Ishikawa (cell line): ENCODE data around the gene NRIP3.

Experiments used
- CEBPB ChIP-seq: IDR thresholded peaks from 2 replicates; pipeline ENCODE4 v1.6.1; 2012
- CREB1 ChIP-seq: IDR thresholded peaks from 2 replicates; pipeline ENCODE4 v1.6.1; 2012; ENCODE audit warnings: low read depth
- EGR1 ChIP-seq: IDR thresholded peaks from 2 replicates; pipeline ENCODE4 v1.6.1; 2012
- EP300 ChIP-seq: IDR thresholded peaks from 2 replicates; pipeline ENCODE4 v1.6.1; 2012; ENCODE audit warnings: borderline replicate concordance
- FOXM1 ChIP-seq: IDR thresholded peaks from 2 replicates; pipeline ENCODE4 v1.6.1; 2012; ENCODE audit warnings: low read depth, borderline replicate concordance
- NFIC ChIP-seq: IDR thresholded peaks from 2 replicates; pipeline ENCODE4 v1.6.1; 2012
- RAD21 ChIP-seq: IDR thresholded peaks from 2 replicates; pipeline ENCODE4 v1.6.1; 2012; ENCODE audit warnings: low read depth
- TAF1 ChIP-seq: IDR thresholded peaks from 2 replicates; pipeline ENCODE4 v1.6.1; 2012; ENCODE audit warnings: low read depth, mild to moderate bottlenecking
- TCF12 ChIP-seq: IDR thresholded peaks from 2 replicates; pipeline ENCODE4 v1.6.1; 2012; ENCODE audit warnings: low read depth
- TEAD4 ChIP-seq: IDR thresholded peaks from 2 replicates; pipeline ENCODE4 v1.6.1; 2012
- YY1 ChIP-seq: IDR thresholded peaks from 2 replicates; pipeline ENCODE4 v1.6.1; 2012; ENCODE audit warnings: low read depth
- ZBTB7A ChIP-seq: IDR thresholded peaks from 2 replicates; pipeline ENCODE4 v1.6.1; 2012; ENCODE audit warnings: low read depth
- TF ChIP-seq, protein P1 (sequence below): IDR thresholded peaks from 2 replicates; pipeline ENCODE4 v1.6.1; 2012; ENCODE audit warnings: low read depth, mild to moderate bottlenecking
- TF ChIP-seq, protein P2 (sequence below): IDR thresholded peaks from 2 replicates; pipeline ENCODE4 v1.6.1; 2012
- TF ChIP-seq, protein P3 (sequence below): IDR thresholded peaks from 2 replicates; pipeline ENCODE4 v1.6.1; 2012

The NRIP3 gene

DNA sequence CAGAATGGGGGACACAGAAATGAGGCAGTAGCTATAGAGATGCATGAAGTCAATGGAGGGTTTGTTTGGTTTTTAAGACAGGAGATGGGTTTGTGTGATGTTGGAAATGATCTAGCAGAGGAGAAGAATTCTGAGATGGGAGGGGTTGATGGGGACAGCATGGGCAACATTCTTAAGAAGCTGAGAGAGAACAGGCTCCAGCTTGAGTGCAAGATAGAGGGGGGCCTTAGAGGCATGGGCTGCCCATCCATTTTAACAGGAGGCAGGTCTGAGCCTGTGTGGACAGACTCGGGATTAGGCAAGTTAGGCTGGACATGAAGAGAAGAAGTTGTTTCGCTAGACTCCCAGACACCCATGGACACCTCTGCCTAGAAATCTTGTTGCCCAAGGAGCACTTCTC, 37.9 kb upstream of the NRIP3 start:
- TF ChIP-seq, protein P1, sequence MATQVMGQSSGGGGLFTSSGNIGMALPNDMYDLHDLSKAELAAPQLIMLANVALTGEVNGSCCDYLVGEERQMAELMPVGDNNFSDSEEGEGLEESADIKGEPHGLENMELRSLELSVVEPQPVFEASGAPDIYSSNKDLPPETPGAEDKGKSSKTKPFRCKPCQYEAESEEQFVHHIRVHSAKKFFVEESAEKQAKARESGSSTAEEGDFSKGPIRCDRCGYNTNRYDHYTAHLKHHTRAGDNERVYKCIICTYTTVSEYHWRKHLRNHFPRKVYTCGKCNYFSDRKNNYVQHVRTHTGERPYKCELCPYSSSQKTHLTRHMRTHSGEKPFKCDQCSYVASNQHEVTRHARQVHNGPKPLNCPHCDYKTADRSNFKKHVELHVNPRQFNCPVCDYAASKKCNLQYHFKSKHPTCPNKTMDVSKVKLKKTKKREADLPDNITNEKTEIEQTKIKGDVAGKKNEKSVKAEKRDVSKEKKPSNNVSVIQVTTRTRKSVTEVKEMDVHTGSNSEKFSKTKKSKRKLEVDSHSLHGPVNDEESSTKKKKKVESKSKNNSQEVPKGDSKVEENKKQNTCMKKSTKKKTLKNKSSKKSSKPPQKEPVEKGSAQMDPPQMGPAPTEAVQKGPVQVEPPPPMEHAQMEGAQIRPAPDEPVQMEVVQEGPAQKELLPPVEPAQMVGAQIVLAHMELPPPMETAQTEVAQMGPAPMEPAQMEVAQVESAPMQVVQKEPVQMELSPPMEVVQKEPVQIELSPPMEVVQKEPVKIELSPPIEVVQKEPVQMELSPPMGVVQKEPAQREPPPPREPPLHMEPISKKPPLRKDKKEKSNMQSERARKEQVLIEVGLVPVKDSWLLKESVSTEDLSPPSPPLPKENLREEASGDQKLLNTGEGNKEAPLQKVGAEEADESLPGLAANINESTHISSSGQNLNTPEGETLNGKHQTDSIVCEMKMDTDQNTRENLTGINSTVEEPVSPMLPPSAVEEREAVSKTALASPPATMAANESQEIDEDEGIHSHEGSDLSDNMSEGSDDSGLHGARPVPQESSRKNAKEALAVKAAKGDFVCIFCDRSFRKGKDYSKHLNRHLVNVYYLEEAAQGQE, result no peak
- no peak for TF ChIP-seq RAD21
- no peak for TF ChIP-seq CEBPB
- no peak for TF ChIP-seq EP300
- TF ChIP-seq FOXM1, result no peak
- no peak for TF ChIP-seq TAF1
- no peak for TF ChIP-seq YY1
- TF ChIP-seq, protein P2, sequence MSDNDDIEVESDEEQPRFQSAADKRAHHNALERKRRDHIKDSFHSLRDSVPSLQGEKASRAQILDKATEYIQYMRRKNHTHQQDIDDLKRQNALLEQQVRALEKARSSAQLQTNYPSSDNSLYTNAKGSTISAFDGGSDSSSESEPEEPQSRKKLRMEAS, result no peak
- TF ChIP-seq NFIC, result no peak
- TF ChIP-seq CREB1, result no peak
- TF ChIP-seq ZBTB7A, result no peak
- no peak for TF ChIP-seq TEAD4
- no peak for TF ChIP-seq EGR1
- TF ChIP-seq, protein P3, sequence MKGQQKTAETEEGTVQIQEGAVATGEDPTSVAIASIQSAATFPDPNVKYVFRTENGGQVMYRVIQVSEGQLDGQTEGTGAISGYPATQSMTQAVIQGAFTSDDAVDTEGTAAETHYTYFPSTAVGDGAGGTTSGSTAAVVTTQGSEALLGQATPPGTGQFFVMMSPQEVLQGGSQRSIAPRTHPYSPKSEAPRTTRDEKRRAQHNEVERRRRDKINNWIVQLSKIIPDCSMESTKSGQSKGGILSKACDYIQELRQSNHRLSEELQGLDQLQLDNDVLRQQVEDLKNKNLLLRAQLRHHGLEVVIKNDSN, result no peak
- no peak for TF ChIP-seq TCF12

DNA sequence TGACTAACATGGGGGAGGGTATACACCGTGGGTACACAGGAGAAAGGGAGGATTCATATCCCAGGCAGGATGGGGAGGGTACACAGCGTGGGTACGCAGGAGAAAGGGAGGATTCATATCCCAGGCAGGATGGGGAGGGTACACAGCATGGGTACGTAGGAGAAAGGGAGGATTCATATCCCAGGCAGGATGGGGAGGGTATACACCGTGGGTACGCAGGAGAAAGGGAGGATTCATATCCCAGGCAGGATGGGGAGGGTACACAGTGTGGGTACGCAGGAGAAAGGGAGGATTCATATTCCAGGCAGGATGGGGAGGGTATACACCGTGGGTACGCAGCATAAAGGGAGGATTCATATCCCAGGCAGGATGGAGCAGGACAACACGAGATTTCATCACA, 36.6 kb upstream of the NRIP3 start:
- TF ChIP-seq TEAD4 (no peak), RAD21 (no peak), EP300 (no peak), ZBTB7A (no peak), EGR1 (no peak), YY1 (no peak), TAF1 (no peak), CREB1 (no peak), CEBPB (no peak), FOXM1 (no peak), NFIC (no peak), TCF12 (no peak)
- TF ChIP-seq, protein P2, result no peak
- TF ChIP-seq, protein P1, result no peak
- TF ChIP-seq, protein P3, result no peak

DNA sequence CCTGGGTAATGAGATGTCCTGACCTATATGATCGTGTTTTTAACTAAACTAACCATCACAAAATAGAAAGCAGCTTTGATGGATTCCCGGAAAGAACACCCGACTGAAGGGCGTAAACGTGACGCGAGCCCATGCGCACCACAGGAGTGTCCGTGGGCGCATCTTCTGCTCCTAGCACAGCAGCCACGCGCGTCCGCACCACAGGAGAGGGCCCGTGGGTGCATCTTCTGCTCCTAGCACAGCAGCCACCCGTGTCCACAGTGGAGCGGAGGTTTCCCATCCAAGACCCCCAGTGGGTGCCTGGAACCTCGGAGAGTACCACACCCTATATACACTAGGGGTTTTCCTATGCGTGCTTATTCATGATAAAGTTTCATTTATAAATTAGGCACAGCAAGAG, 36.1 kb upstream of the NRIP3 start:
- no peak for TF ChIP-seq EGR1
- TF ChIP-seq TEAD4, result no peak
- TF ChIP-seq, protein P1, result no peak
- no peak for TF ChIP-seq NFIC
- TF ChIP-seq TCF12, result no peak
- TF ChIP-seq, protein P2, result no peak
- no peak for TF ChIP-seq CEBPB
- no peak for TF ChIP-seq CREB1
- TF ChIP-seq RAD21, result no peak
- TF ChIP-seq ZBTB7A, result no peak
- TF ChIP-seq YY1, result no peak
- no peak for TF ChIP-seq FOXM1
- no peak for TF ChIP-seq EP300

DNA sequence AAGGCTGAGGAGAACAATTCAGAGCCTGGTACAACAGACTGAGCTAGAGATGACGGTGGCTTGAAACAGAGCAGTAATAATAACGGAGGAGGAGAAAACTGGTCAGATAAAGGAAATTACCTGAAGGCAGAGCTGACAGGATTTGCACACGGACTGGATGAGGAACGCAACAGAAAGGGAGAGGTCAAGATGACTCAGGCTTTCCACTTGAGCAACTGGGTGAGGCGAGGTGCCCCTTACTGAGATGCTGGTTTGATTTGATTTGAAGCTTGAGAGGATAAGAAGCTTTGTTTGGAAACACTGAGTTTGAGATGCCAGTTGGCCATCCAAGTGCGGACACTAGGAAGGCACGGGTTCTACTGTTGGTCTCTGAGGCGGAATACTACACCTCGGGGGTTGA, 35.4 kb upstream of the NRIP3 start:
- no peak for TF ChIP-seq CREB1
- no peak for TF ChIP-seq TAF1
- TF ChIP-seq TEAD4, result no peak
- TF ChIP-seq CEBPB, result no peak
- no peak for TF ChIP-seq RAD21
